NT2/D1 (cell line): Measurements from ENCODE around the gene MYO5A.

ENCODE experiments used
- DNase-seq: peaks from one replicate; pipeline ENCODE4 v3.0.0-alpha.2; 2011; ENCODE audit warnings: low read depth, low spot score
- H3K27me3 ChIP-seq: 2 replicates; pipeline ENCODE4 v1.6.0; 2011; ENCODE audit warnings: mild to moderate bottlenecking; ENCODE audit not compliant: insufficient read length, insufficient read depth
- H3K36me3 ChIP-seq: 2 replicates; pipeline ENCODE4 v1.6.1; 2011; ENCODE audit warnings: mild to moderate bottlenecking, low read length, mixed read lengths; ENCODE audit not compliant: insufficient read depth, insufficient read length
- H3K4me1 ChIP-seq: 2 replicates; pipeline ENCODE4 v1.5.1; 2011; ENCODE audit not compliant: insufficient read depth, insufficient read length
- H3K4me3 ChIP-seq: 2 replicates; pipeline ENCODE4 v1.5.1; 2011; ENCODE audit warnings: low read depth; ENCODE audit not compliant: insufficient read length
- H3K9ac ChIP-seq: 2 replicates; pipeline ENCODE4 v1.6.0; 2011; ENCODE audit warnings: low read depth; ENCODE audit not compliant: insufficient read length
- H3K9me3 ChIP-seq: 2 replicates; pipeline ENCODE4 v1.5.1; 2011; ENCODE audit warnings: mild to moderate bottlenecking, low read length; ENCODE audit not compliant: insufficient read depth
- SUZ12 ChIP-seq: IDR thresholded peaks from 2 replicates; pipeline ENCODE4 v1.6.1; 2011; ENCODE audit not compliant: insufficient read length, insufficient read depth; ENCODE audit errors: extremely low read depth
- YY1 ChIP-seq: IDR thresholded peaks from 2 replicates; pipeline ENCODE4 v1.6.1; 2011; ENCODE audit not compliant: insufficient read length, insufficient read depth
- ZNF274 ChIP-seq: IDR thresholded peaks from 2 replicates; pipeline ENCODE4 v1.6.1; 2011; ENCODE audit warnings: mild to moderate bottlenecking, low read depth, low read length

The MYO5A gene

DNA sequence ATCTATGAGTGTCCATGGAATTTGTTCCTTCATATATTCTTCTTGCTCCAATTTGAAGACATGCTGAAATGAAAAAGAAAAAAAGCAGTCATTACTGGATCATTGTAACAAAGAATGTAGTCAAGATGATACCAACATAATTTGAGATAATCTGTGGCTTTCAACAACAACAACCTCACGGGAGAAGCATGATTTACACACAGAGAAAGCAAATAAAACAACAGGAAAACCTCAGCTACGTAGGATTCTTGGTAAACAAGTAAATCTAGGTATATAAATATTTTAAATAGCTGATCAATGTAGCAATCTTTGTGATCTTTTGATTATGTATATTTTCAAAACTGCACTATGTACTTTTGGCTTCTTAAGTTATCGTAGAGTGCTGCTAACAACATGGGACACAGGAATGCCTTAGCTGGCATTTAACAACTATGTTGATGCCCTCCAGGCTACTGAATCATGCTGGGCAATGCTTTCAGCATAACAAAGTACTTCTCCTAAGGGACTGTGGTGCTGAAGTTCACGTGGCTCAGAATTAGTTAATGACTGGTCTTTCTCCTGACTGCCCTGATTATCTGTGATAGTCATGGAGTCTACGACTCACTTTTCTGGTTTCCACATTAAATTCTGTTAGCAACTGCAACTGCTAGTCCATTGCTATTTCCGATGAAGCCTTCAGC lies 136.5 kb downstream of the MYO5A start:
- H3K36me3 ChIP-seq: peaks cover 5% of the 10 kb centered on the region
- TF ChIP-seq ZNF274: no peak
- no peak for TF ChIP-seq SUZ12
- TF ChIP-seq YY1: no peak
- H3K9ac ChIP-seq: no peak overlapping the region
- no peaks in the 10 kb centered on the region for H3K27me3 ChIP-seq
- H3K9me3 ChIP-seq: no peaks in the 10 kb centered on the region
- peaks cover 4% of the 10 kb centered on the region for H3K4me1 ChIP-seq
- no peak overlapping the region for H3K4me3 ChIP-seq
- peak; percentile 60 for DNase-seq

DNA sequence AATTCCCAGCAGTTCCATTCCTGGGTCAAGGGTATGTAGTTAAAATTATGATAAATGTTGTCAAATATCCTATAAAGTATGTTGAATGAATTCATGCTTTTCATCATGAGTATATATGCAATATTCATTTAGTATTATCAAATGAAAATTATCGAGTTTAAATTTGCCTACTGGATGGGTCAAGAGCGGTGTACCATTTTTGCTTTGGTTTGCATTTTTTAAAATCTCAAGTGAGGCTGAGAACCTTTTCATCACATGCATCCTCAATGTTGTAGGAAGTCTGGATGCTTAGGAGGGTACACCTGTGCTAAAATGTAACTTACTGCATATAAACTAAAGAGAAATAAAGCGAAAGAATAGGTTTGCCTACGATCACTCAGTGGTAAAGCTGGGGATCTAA lies 137.6 kb downstream of the MYO5A start:
- Histone ChIP-seq H3K36me3 (peaks cover 6% of the 10 kb centered on the region), H3K4me1 (peaks cover 4% of the 10 kb centered on the region), H3K27me3 (no peaks in the 10 kb centered on the region), H3K9ac (no peak overlapping the region), H3K4me3 (no peak overlapping the region), H3K9me3 (no peaks in the 10 kb centered on the region)
- TF ChIP-seq YY1 (no peak), ZNF274 (no peak), SUZ12 (no peak)
- DNase-seq: no peak

DNA sequence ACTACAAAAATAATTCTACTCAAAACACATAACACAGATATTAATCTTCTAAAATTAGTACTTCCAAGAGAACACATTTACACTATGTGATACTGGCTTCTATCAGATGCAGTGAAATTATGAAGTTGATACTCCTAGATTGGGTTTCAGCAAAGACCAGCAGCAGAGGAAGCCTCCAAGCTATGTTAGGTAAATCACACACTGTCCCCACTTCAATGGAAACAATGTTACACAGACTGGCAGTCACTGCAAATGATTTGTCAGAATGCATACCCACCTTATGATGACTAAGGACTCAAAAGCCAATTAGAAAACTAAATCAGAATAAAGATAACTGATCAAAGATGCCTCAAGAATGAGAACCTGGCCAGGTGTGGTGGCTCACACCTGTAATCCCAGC lies 143.0 kb downstream of the MYO5A start:
- TF ChIP-seq SUZ12 (no peak), ZNF274 (no peak), YY1 (no peak)
- Histone ChIP-seq H3K36me3 (peaks cover 20% of the 10 kb centered on the region), H3K9ac (no peak overlapping the region), H3K4me3 (no peak overlapping the region), H3K4me1 (no peaks in the 10 kb centered on the region), H3K27me3 (no peaks in the 10 kb centered on the region), H3K9me3 (no peaks in the 10 kb centered on the region)
- DNase-seq: no peak

DNA sequence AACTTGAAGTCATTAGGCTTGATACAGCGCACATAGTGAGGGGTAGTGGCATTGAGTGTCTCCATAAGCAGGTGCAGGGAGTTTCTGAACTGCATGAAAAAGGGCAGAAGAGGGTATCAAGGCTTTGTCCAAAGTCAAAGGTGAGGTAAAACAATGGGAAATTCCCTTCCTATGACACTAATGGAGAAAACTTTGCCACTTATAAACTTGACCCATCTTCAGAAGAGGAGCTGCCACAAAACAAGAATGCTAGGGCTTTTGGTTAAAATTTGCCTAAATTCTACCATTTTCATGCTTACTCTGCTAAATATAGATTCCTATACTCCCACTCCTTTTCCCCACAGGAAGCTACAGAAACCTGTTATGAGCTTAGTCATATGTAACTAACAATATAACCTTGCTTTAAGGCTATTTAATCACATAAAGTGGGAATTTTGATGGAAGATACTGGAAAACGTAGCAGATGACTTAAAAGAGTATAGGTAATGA lies 145.5 kb downstream of the MYO5A start:
- no peak overlapping the region for H3K4me3 ChIP-seq
- H3K36me3 ChIP-seq: peaks cover 23% of the 10 kb centered on the region
- no peaks in the 10 kb centered on the region for H3K9me3 ChIP-seq
- no peaks in the 10 kb centered on the region for H3K4me1 ChIP-seq
- no peaks in the 10 kb centered on the region for H3K27me3 ChIP-seq
- DNase-seq: no peak
- no peak overlapping the region for H3K9ac ChIP-seq
- no peak for TF ChIP-seq ZNF274
- TF ChIP-seq SUZ12: no peak
- no peak for TF ChIP-seq YY1

DNA sequence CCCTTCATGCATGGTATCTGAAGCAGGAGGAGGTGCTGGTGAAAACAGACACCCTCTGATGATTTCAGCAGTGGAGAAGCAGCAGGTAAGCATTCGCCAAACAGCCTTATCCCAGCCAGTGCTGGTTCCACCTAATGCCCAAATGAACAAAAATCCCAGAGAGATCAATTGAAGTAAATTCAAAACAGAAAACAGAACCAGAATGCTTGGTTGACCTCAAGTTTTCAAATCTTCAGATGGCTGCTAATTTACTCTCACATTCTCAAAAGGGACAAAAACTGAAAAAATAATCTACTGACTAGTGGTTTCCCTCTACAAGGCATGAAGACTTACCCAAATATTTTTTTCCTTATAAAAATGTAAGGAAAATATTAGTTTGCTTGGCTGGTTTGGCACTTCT lies 146.0 kb downstream of the MYO5A start:
- Histone ChIP-seq H3K9me3 (no peaks in the 10 kb centered on the region), H3K4me1 (no peaks in the 10 kb centered on the region), H3K36me3 (peaks cover 23% of the 10 kb centered on the region), H3K9ac (no peak overlapping the region), H3K4me3 (no peak overlapping the region), H3K27me3 (no peaks in the 10 kb centered on the region)
- no peak for DNase-seq
- TF ChIP-seq YY1: no peak
- no peak for TF ChIP-seq ZNF274
- no peak for TF ChIP-seq SUZ12

DNA sequence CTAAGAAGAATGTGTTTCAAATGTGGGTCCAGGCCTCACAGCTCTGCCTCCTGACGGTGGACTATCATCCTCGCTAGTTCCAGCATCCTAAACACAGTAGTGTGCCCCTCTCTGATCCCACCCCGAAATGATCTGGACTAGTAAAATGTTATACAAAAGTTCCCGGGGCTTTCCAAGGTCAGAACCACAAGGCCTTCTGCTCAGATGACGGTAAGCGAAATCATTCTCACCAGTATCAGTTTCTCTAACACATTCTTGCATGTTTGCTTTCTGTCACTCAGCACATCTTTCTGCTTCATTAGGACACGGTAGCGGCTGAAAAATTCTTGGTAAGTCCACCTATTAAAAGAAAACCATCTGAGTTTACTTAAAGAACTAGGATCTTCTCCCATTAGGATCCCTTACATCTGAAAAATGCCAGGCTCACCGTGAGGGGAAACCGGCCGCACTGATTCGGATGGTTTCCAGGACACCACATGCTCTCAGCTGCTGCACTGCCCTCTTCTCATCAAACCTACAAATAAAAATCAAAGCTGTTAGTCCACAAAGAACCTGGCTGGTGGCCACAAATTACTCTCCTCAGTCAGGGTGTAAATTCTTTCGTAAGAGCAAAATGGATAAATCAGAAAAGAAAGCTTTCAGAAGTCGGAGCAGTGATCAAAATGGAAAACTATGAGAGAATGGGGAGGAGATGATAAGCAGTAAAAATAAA lies 149.1 kb downstream of the MYO5A start:
- H3K27me3 ChIP-seq: no peaks in the 10 kb centered on the region
- no peak overlapping the region for H3K4me3 ChIP-seq
- H3K9ac ChIP-seq: no peak overlapping the region
- no peaks in the 10 kb centered on the region for H3K4me1 ChIP-seq
- TF ChIP-seq ZNF274 (no peak), YY1 (no peak), SUZ12 (no peak)
- H3K9me3 ChIP-seq: no peaks in the 10 kb centered on the region
- DNase-seq: no peak
- peaks cover 18% of the 10 kb centered on the region for H3K36me3 ChIP-seq

DNA sequence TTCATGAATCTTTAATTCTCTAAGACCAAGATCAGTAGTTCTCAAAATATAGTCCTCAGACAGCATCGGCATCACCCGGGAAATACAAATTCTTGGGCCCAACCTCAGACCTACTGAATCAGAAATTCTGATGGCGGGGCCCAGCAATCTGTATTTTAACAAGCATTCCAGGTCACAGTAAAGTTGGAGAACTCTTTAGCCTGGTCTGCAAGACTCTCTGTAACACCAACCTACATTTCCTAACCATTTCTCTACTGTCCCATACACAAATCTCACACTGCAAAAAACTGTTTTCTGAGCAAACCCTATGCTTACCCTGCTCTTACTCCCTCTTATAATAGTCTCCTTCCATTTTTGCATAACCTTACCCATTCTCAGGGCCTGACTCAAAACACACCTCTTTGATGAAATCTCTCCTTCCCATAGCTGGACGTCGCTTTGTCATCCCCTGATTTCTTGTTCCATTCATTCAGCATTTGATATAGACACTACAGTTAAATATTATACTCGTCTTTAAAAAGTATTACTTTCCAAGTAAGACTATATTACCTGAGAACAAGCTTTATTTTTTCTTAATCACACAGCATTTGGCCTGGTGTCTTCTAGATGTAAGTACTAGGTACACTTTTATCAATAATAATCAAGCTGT lies 149.8 kb downstream of the MYO5A start:
- TF ChIP-seq YY1: no peak
- no peak for TF ChIP-seq ZNF274
- no peak for TF ChIP-seq SUZ12
- Histone ChIP-seq H3K9ac (no peak overlapping the region), H3K27me3 (no peaks in the 10 kb centered on the region), H3K36me3 (peaks cover 23% of the 10 kb centered on the region), H3K4me1 (no peaks in the 10 kb centered on the region), H3K4me3 (no peak overlapping the region), H3K9me3 (no peaks in the 10 kb centered on the region)
- DNase-seq: no peak
